Panc1 (cell line): ENCODE data around the gene DGLUCY. TPM values are rescaled to one million over a fixed set of nuclear protein-coding genes. Genes with fewer than 3 reads are reported as not detected.

ENCODE experiments used
- ATAC-seq: fragments of 200-7000 bp; cut with Tn5 transposase; 2 replicates; pipeline ENCODE4 v1.9.1; 2020; ENCODE audit warnings: mild to moderate bottlenecking, moderate library complexity
- BruUV-seq: library from RNA; stranded (reverse); fragments of 400-500 nt; replicated peaks from 2 replicates; lab custom pipeline; 2021; lab: Mats Ljungman, UMichigan
- CTCF ChIA-PET: fragments of 300-600 bp; sonication (Branson Sonifier 250); formaldehyde crosslinking; loops from one replicate; lab custom pipeline; 2022; ENCODE audit warnings: antibody characterized with exemption; lab: Charles Lee
- POLR2A ChIA-PET: fragments of 300-600 bp; sonication (Branson Sonifier 250); formaldehyde crosslinking; loops from one replicate; lab custom pipeline; 2022; ENCODE audit warnings: antibody characterized with exemption; lab: Charles Lee
- DNase-seq: peaks from one replicate; pipeline ENCODE4 v3.0.0-alpha.2; 2010; ENCODE audit warnings: low read depth, low spot score
- H3K27ac ChIP-seq: 2 replicates; pipeline ENCODE4 v1.5.1; 2011; ENCODE audit warnings: mild to moderate bottlenecking, low read length, inconsistent platforms
- H3K27me3 ChIP-seq: fragments of 200-500 bp; sonication (Bioruptor generic); 2 replicates; pipeline ENCODE4 v1.6.0; 2014; ENCODE audit warnings: low read length, inconsistent platforms; ENCODE audit not compliant: control insufficient read depth, insufficient read depth
- H3K36me3 ChIP-seq: fragments of 200-500 bp; sonication (Bioruptor generic); 2 replicates; pipeline ENCODE4 v1.5.1; 2014; ENCODE audit warnings: inconsistent platforms, mild to moderate bottlenecking, low read length, moderate library complexity; ENCODE audit not compliant: control insufficient read depth, insufficient read depth
- H3K4me1 ChIP-seq: 2 replicates; pipeline ENCODE4 v1.5.1; 2011; ENCODE audit warnings: inconsistent platforms, mild to moderate bottlenecking, low read length, moderate library complexity; ENCODE audit not compliant: control insufficient read depth, insufficient read depth
- H3K4me3 ChIP-seq, 2 experiments: 2 replicates each; pipeline ENCODE4 v1.5.1; 2011 to 2012; ENCODE audit warnings: low read depth in 2 of 2, low read length in 2 of 2, mild to moderate bottlenecking in 2 of 2, inconsistent platforms in 1 of 2, moderate library complexity in 1 of 2
- H3K9me3 ChIP-seq: fragments of 200-500 bp; sonication (Bioruptor generic); 2 replicates; pipeline ENCODE4 v1.5.1; 2014; ENCODE audit warnings: low read depth, mild to moderate bottlenecking, inconsistent platforms, low read length, moderate library complexity; ENCODE audit not compliant: control insufficient read depth, insufficient read depth
- POLR2AphosphoS5 ChIP-seq: IDR thresholded peaks from 2 replicates; pipeline ENCODE4 v1.6.1; 2012; ENCODE audit warnings: mild to moderate bottlenecking, low read depth, low read length, moderate library complexity
- SIN3A ChIP-seq: IDR thresholded peaks from 2 replicates; pipeline ENCODE4 v1.6.1; 2012; ENCODE audit warnings: low read depth, mild to moderate bottlenecking, low read length, moderate library complexity, borderline replicate concordance; ENCODE audit not compliant: insufficient read depth
- TCF7L2 ChIP-seq: IDR thresholded peaks from 2 replicates; pipeline ENCODE4 v1.6.1; 2011; ENCODE audit warnings: mild to moderate bottlenecking, low read depth, low read length, inconsistent platforms
- in situ Hi-C: cut with HindIII; loops from 2 replicates; pipeline ENCODE4 v1.10.0; 2016; ENCODE audit warnings: low sequenced_read_pairs, low pct_unique_long_range_greater_than_20kb
- intact Hi-C: fragments of 100-400 bp; cut with micrococcal nuclease; formaldehyde crosslinking; loops from one replicate; pipeline ENCODE4 v1.10.0; 2022; ENCODE audit not compliant: unreplicated experiment
- total RNA-seq: library from RNA; stranded (reverse); gene quantifications from one replicate; pipeline ENCODE4 v1.2.1, GENCODE V29; 2021; ENCODE audit not compliant: unreplicated experiment
- TF ChIP-seq, protein P1 (sequence below): fragments of 450-650 bp; IDR thresholded peaks from 2 replicates; pipeline ENCODE4 v1.5.1; 2017; ENCODE audit warnings: mild to moderate bottlenecking
- TF ChIP-seq, protein P2 (sequence below), 2 experiments: IDR thresholded peaks; 2 replicates each; pipeline ENCODE4 v1.6.1; 2011 to 2012; ENCODE audit warnings: low read depth in 2 of 2, control low read depth in 1 of 2, low read length in 1 of 2, mild to moderate bottlenecking in 1 of 2, moderate library complexity in 1 of 2; ENCODE audit not compliant: insufficient read depth in 1 of 2

The DGLUCY gene
- total RNA-seq, 1 experiment from 2014 or later: 21.3 TPM

DNA sequence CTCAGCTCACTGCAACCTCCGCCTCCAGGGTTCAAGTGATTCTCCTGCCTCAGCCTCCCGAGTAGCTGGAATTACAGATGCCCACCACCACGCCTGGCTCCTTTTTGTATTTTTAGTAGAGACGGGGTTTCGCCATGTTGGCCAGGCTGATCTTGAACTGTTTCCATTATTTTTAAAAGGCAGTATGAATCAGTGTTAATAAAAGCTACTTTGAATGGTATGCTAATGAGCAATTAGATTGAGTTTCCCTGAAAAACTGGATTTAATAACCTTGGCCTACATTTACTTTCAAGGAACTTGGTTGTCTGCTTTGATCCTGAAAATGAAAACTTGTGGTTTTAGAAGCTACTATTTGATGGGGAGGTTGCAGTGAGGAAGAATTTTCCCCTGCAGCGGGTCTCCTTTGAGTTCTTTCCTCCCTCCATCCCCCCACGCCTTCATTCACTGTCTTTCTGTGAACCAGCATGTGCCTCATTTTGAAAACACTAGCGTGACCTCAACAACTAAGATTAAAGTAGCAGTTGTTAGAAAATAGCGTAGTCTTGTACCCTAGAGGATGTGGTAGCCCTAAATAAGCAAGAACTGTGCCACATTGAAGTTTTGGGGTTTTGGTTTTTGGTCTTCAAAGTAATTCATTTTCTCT, 35.7 kb upstream of the DGLUCY start:
- Histone ChIP-seq H3K27me3 (no peaks in the 10 kb centered on the region), H3K9me3 (no peaks in the 10 kb centered on the region), H3K4me1 (no peaks in the 10 kb centered on the region), H3K36me3 (no peaks in the 10 kb centered on the region), H3K27ac (no peak overlapping the region), H3K4me3 (no peak overlapping the region)
- ChIA-PET CTCF (no interaction called here), POLR2A (no interaction called here)
- no TSS peak for BruUV-seq
- TF ChIP-seq, protein P1, sequence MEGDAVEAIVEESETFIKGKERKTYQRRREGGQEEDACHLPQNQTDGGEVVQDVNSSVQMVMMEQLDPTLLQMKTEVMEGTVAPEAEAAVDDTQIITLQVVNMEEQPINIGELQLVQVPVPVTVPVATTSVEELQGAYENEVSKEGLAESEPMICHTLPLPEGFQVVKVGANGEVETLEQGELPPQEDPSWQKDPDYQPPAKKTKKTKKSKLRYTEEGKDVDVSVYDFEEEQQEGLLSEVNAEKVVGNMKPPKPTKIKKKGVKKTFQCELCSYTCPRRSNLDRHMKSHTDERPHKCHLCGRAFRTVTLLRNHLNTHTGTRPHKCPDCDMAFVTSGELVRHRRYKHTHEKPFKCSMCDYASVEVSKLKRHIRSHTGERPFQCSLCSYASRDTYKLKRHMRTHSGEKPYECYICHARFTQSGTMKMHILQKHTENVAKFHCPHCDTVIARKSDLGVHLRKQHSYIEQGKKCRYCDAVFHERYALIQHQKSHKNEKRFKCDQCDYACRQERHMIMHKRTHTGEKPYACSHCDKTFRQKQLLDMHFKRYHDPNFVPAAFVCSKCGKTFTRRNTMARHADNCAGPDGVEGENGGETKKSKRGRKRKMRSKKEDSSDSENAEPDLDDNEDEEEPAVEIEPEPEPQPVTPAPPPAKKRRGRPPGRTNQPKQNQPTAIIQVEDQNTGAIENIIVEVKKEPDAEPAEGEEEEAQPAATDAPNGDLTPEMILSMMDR: no peak
- TF ChIP-seq, protein P2, sequence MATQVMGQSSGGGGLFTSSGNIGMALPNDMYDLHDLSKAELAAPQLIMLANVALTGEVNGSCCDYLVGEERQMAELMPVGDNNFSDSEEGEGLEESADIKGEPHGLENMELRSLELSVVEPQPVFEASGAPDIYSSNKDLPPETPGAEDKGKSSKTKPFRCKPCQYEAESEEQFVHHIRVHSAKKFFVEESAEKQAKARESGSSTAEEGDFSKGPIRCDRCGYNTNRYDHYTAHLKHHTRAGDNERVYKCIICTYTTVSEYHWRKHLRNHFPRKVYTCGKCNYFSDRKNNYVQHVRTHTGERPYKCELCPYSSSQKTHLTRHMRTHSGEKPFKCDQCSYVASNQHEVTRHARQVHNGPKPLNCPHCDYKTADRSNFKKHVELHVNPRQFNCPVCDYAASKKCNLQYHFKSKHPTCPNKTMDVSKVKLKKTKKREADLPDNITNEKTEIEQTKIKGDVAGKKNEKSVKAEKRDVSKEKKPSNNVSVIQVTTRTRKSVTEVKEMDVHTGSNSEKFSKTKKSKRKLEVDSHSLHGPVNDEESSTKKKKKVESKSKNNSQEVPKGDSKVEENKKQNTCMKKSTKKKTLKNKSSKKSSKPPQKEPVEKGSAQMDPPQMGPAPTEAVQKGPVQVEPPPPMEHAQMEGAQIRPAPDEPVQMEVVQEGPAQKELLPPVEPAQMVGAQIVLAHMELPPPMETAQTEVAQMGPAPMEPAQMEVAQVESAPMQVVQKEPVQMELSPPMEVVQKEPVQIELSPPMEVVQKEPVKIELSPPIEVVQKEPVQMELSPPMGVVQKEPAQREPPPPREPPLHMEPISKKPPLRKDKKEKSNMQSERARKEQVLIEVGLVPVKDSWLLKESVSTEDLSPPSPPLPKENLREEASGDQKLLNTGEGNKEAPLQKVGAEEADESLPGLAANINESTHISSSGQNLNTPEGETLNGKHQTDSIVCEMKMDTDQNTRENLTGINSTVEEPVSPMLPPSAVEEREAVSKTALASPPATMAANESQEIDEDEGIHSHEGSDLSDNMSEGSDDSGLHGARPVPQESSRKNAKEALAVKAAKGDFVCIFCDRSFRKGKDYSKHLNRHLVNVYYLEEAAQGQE (IDR thresholded peaks at IDR 0.05; ENCODE audit: insufficient read depth in 1 of 2, low read depth in 2 of 2, low read length in 1 of 2): no peak
- TF ChIP-seq SIN3A: no peak
- TF ChIP-seq TCF7L2: no peak
- no peak for TF ChIP-seq POLR2AphosphoS5
- in situ Hi-C loops: no loop called here
- no peak for ATAC-seq
- intact Hi-C loops: no loop called here
- no peak for DNase-seq

DNA sequence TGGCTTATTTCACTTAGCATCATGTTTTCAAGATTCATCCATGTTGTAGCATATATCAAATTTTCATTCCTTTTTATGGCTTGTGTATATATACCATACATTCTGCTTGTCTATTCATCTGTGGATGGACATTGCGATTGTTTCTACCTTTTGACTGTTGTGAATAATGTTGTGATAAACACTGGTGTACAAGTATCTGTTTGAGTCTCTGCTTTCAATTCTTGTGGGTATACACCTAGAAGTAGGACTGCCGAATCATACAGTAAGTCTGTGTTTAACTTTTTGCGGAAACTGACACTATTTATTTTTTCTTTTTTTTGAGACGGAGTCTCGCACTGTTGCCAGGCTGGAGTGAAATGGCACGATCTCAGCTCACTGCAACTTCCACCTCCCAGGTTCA, 33.8 kb upstream of the DGLUCY start:
- Histone ChIP-seq H3K36me3 (no peaks in the 10 kb centered on the region), H3K27ac (no peak overlapping the region), H3K27me3 (no peaks in the 10 kb centered on the region), H3K4me3 (no peak overlapping the region), H3K4me1 (no peaks in the 10 kb centered on the region), H3K9me3 (no peaks in the 10 kb centered on the region)
- in situ Hi-C loops: no loop called here
- ChIA-PET POLR2A (no interaction called here), CTCF (no interaction called here)
- TF ChIP-seq, protein P1: no peak
- TF ChIP-seq SIN3A: no peak
- TF ChIP-seq POLR2AphosphoS5: no peak
- no peak for TF ChIP-seq TCF7L2
- TF ChIP-seq, protein P2 (IDR thresholded peaks at IDR 0.05; ENCODE audit: insufficient read depth in 1 of 2, low read depth in 2 of 2, low read length in 1 of 2): no peak
- intact Hi-C loops: no loop called here
- DNase-seq (no peak), ATAC-seq (no peak)
- BruUV-seq: no TSS peak
